ENCODE measurements around the gene SLC6A1.
"Not testable (repeated sequence)": the region's sequence is repeated elsewhere in the genome, so short reads cannot be mapped to it uniquely, and the experiment has no call there.

Gene SLC6A1

GRCh38 chr3:11071096-11071755 is 78.7 kb downstream of the SLC6A1 start:
- Histone ChIP-seq H3K27ac (ENCODE audit: low read depth, low read length) (no peak overlapping the region), H3K36me3 (ENCODE audit: control insufficient read depth in 5 of 5, insufficient read depth in 5 of 5, low read length in 5 of 5) (no peaks in the 10 kb centered on the region), H3K9ac (ENCODE audit: low read length in 5 of 5) (no peak overlapping the region), H3K4me1 (ENCODE audit: control insufficient read depth in 5 of 5, insufficient read depth in 5 of 5, low read length in 5 of 5) (peaks cover 0 to 1% (median 0%) of the 10 kb centered on the region in 5 donors), H3K9me3 (ENCODE audit: control insufficient read depth in 5 of 5, low read length in 5 of 5) (peaks cover 0 to 10% (median 8%) of the 10 kb centered on the region in 5 donors), H3K4me3 (ENCODE audit: low read depth in 1 of 5, low read length in 5 of 5) (no peak overlapping the region), H3K27me3 (ENCODE audit: control insufficient read depth in 5 of 5, insufficient read depth in 4 of 5, low read length in 5 of 5) (peaks cover 0 to 4% (median 0%) of the 10 kb centered on the region in 5 donors)

GRCh38 chr3:11072631-11073030 is 80.1 kb downstream of the SLC6A1 start:
- Histone ChIP-seq H3K9me3 (ENCODE audit: control insufficient read depth in 5 of 5, low read length in 5 of 5) (peaks cover 0 to 9% (median 5%) of the 10 kb centered on the region in 5 donors), H3K9ac (ENCODE audit: low read length in 5 of 5) (no peak overlapping the region), H3K4me3 (ENCODE audit: low read depth in 1 of 5, low read length in 5 of 5) (no peak overlapping the region), H3K4me1 (ENCODE audit: control insufficient read depth in 5 of 5, insufficient read depth in 5 of 5, low read length in 5 of 5) (peaks cover 0 to 1% (median 0%) of the 10 kb centered on the region in 5 donors), H3K36me3 (ENCODE audit: control insufficient read depth in 5 of 5, insufficient read depth in 5 of 5, low read length in 5 of 5) (no peaks in the 10 kb centered on the region), H3K27ac (ENCODE audit: low read depth, low read length) (no peak overlapping the region), H3K27me3 (ENCODE audit: control insufficient read depth in 5 of 5, insufficient read depth in 4 of 5, low read length in 5 of 5) (peaks cover 0 to 4% (median 4%) of the 10 kb centered on the region in 5 donors)

GRCh38 chr3:11074011-11074410 is 81.5 kb downstream of the SLC6A1 start:
- Histone ChIP-seq H3K9ac (ENCODE audit: low read length in 5 of 5) (no peak overlapping the region), H3K9me3 (ENCODE audit: control insufficient read depth in 5 of 5, low read length in 5 of 5) (peaks cover 0 to 3% (median 0%) of the 10 kb centered on the region in 5 donors)

DNA sequence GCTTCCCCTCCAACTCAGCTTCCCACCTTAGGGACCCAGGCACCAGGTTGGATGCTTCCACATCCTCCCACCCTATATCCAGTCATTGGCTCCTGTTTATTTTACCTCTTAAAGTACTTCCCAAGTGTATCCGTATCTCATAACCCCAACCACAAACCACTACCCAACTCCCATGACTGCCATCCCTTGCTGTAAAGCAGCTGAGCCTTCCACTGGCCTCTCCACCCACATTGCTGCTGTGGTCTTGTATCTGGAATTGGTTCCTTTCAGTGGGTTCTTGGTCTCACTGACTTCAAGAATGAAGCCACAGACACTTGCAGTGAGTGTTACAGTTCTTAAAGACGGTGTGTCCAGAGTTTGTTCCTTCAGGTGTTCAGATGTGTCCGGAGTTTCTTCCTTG is 81.9 kb downstream of the SLC6A1 start:
- Histone ChIP-seq H3K4me1 (ENCODE audit: control insufficient read depth in 5 of 5, insufficient read depth in 5 of 5, low read length in 5 of 5) (peaks cover 0 to 1% (median 0%) of the 10 kb centered on the region in 5 donors), H3K9me3 (ENCODE audit: control insufficient read depth in 5 of 5, low read length in 5 of 5) (peaks cover 0 to 3% (median 0%) of the 10 kb centered on the region in 5 donors), H3K36me3 (ENCODE audit: control insufficient read depth in 5 of 5, insufficient read depth in 5 of 5, low read length in 5 of 5) (no peaks in the 10 kb centered on the region), H3K27ac (ENCODE audit: low read depth, low read length) (no peak overlapping the region), H3K9ac (ENCODE audit: low read length in 5 of 5) (no peak overlapping the region), H3K27me3 (ENCODE audit: control insufficient read depth in 5 of 5, insufficient read depth in 4 of 5, low read length in 5 of 5) (peaks cover 0 to 4% (median 4%) of the 10 kb centered on the region in 5 donors), H3K4me3 (ENCODE audit: low read depth in 1 of 5, low read length in 5 of 5) (no peak overlapping the region)

More at GRCh38 chr3:11074011-11074410, 81.5 kb downstream of the SLC6A1 start:
- Histone ChIP-seq H3K4me3 (ENCODE audit: low read depth in 1 of 5, low read length in 5 of 5) (no peak overlapping the region), H3K27ac (ENCODE audit: low read depth, low read length) (no peak overlapping the region), H3K36me3 (ENCODE audit: control insufficient read depth in 5 of 5, insufficient read depth in 5 of 5, low read length in 5 of 5) (no peaks in the 10 kb centered on the region), H3K27me3 (ENCODE audit: control insufficient read depth in 5 of 5, insufficient read depth in 4 of 5, low read length in 5 of 5) (peaks cover 0 to 4% (median 4%) of the 10 kb centered on the region in 5 donors), H3K4me1 (ENCODE audit: control insufficient read depth in 5 of 5, insufficient read depth in 5 of 5, low read length in 5 of 5) (peaks cover 0 to 1% (median 0%) of the 10 kb centered on the region in 5 donors)

DNA sequence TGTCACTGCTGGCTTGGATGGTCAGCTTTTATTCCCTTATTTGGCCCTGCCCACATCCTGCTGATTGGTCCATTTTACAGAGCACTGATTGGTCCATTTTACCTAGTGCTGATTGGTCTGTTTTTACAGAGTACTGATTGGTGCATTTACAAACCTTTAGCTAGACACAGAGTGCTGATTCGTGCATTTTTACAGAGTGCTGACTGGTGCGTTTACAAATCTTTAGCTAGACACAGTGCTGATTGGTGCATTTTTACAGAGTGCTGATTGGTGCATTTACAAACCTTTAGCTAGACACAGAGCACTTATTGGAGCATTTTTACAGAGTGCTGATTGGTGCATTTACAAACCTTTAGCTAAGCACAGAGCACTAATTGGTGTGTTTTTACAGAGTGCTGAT is 82.6 kb downstream of the SLC6A1 start:
- not testable (repeated sequence) for H3K27ac ChIP-seq (ENCODE audit: low read depth, low read length); H3K4me1 ChIP-seq (ENCODE audit: control insufficient read depth in 5 of 5, insufficient read depth in 5 of 5, low read length in 5 of 5); H3K9ac ChIP-seq (ENCODE audit: low read length in 5 of 5); H3K9me3 ChIP-seq (ENCODE audit: control insufficient read depth in 5 of 5, low read length in 5 of 5); H3K4me3 ChIP-seq (ENCODE audit: low read depth in 1 of 5, low read length in 5 of 5); H3K36me3 ChIP-seq (ENCODE audit: control insufficient read depth in 5 of 5, insufficient read depth in 5 of 5, low read length in 5 of 5); H3K27me3 ChIP-seq (ENCODE audit: control insufficient read depth in 5 of 5, insufficient read depth in 4 of 5, low read length in 5 of 5)

DNA sequence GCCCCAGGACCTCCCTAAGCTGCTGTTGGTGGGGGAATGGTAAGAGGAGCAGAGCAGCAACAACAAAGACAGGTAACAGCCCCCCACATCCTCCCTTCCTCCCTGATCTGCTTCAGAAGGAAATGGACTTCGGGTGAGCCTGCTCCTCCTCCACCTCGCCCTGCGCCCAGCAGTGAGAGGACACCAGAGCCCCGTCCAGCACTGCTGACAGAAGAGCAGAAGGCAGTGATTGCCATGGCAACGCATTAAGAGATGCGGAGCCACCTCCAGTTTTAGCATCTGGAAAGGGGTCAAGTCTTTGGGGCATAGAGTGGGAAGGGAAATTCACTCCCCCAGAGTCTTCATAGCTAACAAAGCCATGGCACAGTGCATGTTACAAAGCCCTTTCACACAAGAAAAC is 84.2 kb downstream of the SLC6A1 start:
- Histone ChIP-seq H3K27me3 (ENCODE audit: control insufficient read depth in 5 of 5, insufficient read depth in 4 of 5, low read length in 5 of 5) (peaks cover 0 to 4% (median 4%) of the 10 kb centered on the region in 5 donors), H3K4me1 (ENCODE audit: control insufficient read depth in 5 of 5, insufficient read depth in 5 of 5, low read length in 5 of 5) (peaks cover 0 to 3% (median 0%) of the 10 kb centered on the region in 5 donors), H3K9ac (ENCODE audit: low read length in 5 of 5) (no peak overlapping the region), H3K36me3 (ENCODE audit: control insufficient read depth in 5 of 5, insufficient read depth in 5 of 5, low read length in 5 of 5) (no peaks in the 10 kb centered on the region), H3K4me3 (ENCODE audit: low read depth in 1 of 5, low read length in 5 of 5) (no peak overlapping the region), H3K9me3 (ENCODE audit: control insufficient read depth in 5 of 5, low read length in 5 of 5) (peaks cover 0 to 3% (median 0%) of the 10 kb centered on the region in 5 donors), H3K27ac (ENCODE audit: low read depth, low read length) (no peak overlapping the region)

DNA sequence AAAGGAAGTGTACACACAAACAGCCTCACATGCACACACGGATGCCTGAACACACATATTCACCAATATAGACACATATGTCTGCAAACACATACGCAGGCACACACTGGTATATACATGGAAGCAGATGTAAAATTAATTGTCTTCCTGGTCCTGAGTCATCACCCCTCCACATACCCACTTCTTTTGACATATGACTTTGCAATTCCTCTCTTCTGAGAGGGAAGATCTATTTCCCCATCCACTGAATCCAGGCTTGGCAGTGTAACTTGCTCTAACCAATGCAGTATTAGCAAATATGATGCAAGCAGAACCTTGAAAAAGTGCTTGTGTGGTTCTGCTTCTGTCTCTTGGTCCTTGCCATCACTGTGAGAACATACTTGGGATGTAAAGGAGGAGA is 84.9 kb downstream of the SLC6A1 start:
- H3K27ac ChIP-seq (ENCODE audit: low read depth, low read length), result no peak overlapping the region
- H3K9ac ChIP-seq (ENCODE audit: low read length in 5 of 5), result no peak overlapping the region
- H3K9me3 ChIP-seq (ENCODE audit: control insufficient read depth in 5 of 5, low read length in 5 of 5), result peaks cover 0 to 3% (median 0%) of the 10 kb centered on the region in 5 donors
- H3K4me3 ChIP-seq (ENCODE audit: low read depth in 1 of 5, low read length in 5 of 5), result no peak overlapping the region
- no peaks in the 10 kb centered on the region for H3K36me3 ChIP-seq (ENCODE audit: control insufficient read depth in 5 of 5, insufficient read depth in 5 of 5, low read length in 5 of 5)
- H3K27me3 ChIP-seq (ENCODE audit: control insufficient read depth in 5 of 5, insufficient read depth in 4 of 5, low read length in 5 of 5), result peaks cover 0 to 4% (median 4%) of the 10 kb centered on the region in 5 donors
- H3K4me1 ChIP-seq (ENCODE audit: control insufficient read depth in 5 of 5, insufficient read depth in 5 of 5, low read length in 5 of 5), result peaks cover 0 to 3% (median 0%) of the 10 kb centered on the region in 5 donors

DNA sequence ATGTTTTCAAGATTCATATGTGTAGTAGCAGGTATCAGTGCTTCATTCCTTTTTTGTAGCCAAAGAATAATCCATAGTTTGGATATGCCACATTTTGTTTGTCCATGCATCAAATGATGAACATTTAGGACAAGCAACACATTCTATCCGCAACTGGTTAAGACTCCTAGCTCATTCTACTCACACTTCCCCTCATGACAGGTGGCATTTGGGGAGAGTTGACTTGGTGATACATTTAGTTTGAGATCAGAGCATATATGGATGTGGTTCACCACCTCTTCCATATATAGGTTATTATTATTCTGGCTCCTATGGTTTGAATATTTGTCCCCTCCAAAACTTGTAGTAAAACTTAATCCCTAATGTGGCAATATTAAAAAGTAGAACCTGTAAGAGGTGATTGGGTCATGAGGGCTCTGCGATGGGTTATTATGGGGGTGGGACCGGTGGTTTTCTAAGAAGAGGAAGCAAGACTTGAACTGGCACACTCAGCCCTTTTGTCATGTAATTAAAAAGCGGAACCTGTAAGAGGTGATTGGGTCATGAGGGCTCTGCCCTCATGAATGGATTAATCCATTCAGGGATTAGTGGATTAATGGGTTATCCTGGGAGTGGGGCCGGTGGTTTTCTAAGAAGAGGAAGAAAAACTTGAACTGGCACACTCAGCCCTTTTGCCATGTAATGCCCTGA is 86.4 kb downstream of the SLC6A1 start:
- Histone ChIP-seq H3K4me1 (ENCODE audit: control insufficient read depth in 5 of 5, insufficient read depth in 5 of 5, low read length in 5 of 5) (peaks cover 0 to 3% (median 0%) of the 10 kb centered on the region in 5 donors), H3K9me3 (ENCODE audit: control insufficient read depth in 5 of 5, low read length in 5 of 5) (peaks cover 0 to 3% (median 0%) of the 10 kb centered on the region in 5 donors), H3K4me3 (ENCODE audit: low read depth in 1 of 5, low read length in 5 of 5) (no peak overlapping the region), H3K27ac (ENCODE audit: low read depth, low read length) (no peak overlapping the region), H3K9ac (ENCODE audit: low read length in 5 of 5) (no peak overlapping the region), H3K27me3 (ENCODE audit: control insufficient read depth in 5 of 5, insufficient read depth in 4 of 5, low read length in 5 of 5) (peaks cover 0 to 6% (median 4%) of the 10 kb centered on the region in 5 donors), H3K36me3 (ENCODE audit: control insufficient read depth in 5 of 5, insufficient read depth in 5 of 5, low read length in 5 of 5) (no peaks in the 10 kb centered on the region)

GRCh38 chr3:11080492-11080891 is 87.9 kb downstream of the SLC6A1 start:
- no peak overlapping the region for H3K4me3 ChIP-seq (ENCODE audit: low read depth in 1 of 5, low read length in 5 of 5)
- peaks cover 0 to 6% (median 4%) of the 10 kb centered on the region in 5 donors for H3K27me3 ChIP-seq (ENCODE audit: control insufficient read depth in 5 of 5, insufficient read depth in 4 of 5, low read length in 5 of 5)
- no peaks in the 10 kb centered on the region for H3K9me3 ChIP-seq (ENCODE audit: control insufficient read depth in 5 of 5, low read length in 5 of 5)
- H3K27ac ChIP-seq (ENCODE audit: low read depth, low read length), result no peak overlapping the region
- no peak overlapping the region for H3K9ac ChIP-seq (ENCODE audit: low read length in 5 of 5)
- H3K36me3 ChIP-seq (ENCODE audit: control insufficient read depth in 5 of 5, insufficient read depth in 5 of 5, low read length in 5 of 5), result no peaks in the 10 kb centered on the region
- peaks cover 0 to 3% (median 0%) of the 10 kb centered on the region in 5 donors for H3K4me1 ChIP-seq (ENCODE audit: control insufficient read depth in 5 of 5, insufficient read depth in 5 of 5, low read length in 5 of 5)

GRCh38 chr3:11084098-11084497 is 91.5 kb downstream of the SLC6A1 start:
- no peak overlapping the region for H3K9ac ChIP-seq (ENCODE audit: low read length in 5 of 5)

More at GRCh38 chr3:11084098-11084497, 91.5 kb downstream of the SLC6A1 start:
- peaks cover 0 to 2% (median 0%) of the 10 kb centered on the region in 5 donors for H3K27me3 ChIP-seq (ENCODE audit: control insufficient read depth in 5 of 5, insufficient read depth in 4 of 5, low read length in 5 of 5)
- no peak overlapping the region for H3K27ac ChIP-seq (ENCODE audit: low read depth, low read length)
- H3K9me3 ChIP-seq (ENCODE audit: control insufficient read depth in 5 of 5, low read length in 5 of 5), result no peaks in the 10 kb centered on the region
- peaks cover 0 to 10% (median 0%) of the 10 kb centered on the region in 5 donors for H3K4me1 ChIP-seq (ENCODE audit: control insufficient read depth in 5 of 5, insufficient read depth in 5 of 5, low read length in 5 of 5)
- no peak overlapping the region for H3K4me3 ChIP-seq (ENCODE audit: low read depth in 1 of 5, low read length in 5 of 5)
- H3K36me3 ChIP-seq (ENCODE audit: control insufficient read depth in 5 of 5, insufficient read depth in 5 of 5, low read length in 5 of 5), result no peaks in the 10 kb centered on the region

All from subcutaneous abdominal adipose tissue (tissue), 5 donors.